Measurements from ENCODE around the gene RHOB. TPM values are rescaled to one million over a fixed set of nuclear protein-coding genes. Genes with fewer than 3 reads are reported as not detected.

Gene RHOB
- total and polyA plus RNA-seq, 2 of the 13 experiments (the other 11 are each of a cell fraction or from before 2014, with no cell fraction given): 192 to 268 TPM

DNA sequence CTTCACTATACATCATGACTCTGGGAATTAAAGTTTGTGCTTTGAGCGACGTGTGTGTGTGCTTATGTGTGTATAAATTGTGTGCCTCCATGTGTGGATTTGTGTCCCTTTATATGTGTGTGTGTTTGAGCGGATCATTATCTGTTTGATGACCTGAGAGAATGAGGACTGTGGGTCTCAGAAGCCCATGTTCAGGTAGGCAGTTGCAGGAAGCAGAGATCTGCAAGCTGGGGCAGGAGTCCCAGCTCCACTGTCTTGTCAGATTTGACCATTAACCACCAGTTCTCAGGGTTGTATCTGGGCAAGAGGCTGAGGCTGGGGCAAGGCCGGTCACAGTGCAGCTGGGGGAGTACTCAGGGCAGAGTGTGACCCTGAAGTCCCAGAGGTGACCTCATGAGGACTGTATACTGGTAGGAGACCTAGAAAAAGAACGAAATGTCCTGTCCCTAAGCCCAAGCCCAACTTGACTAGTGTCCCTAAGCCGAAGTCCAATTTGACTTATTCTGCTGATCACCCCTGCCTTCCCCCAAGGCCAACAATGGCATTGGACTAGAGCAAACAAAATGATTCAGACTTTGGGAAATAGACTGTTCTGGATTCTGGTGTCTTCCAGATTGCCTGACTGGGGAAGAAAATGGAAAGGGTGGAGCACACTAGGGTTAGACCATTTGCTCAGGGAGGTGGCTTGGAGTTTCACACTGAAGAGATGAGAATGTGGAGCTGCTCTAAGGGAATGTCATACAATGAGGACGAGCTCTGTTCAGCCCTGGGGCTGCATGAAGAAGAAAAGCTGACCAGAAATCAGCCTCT lies 28.1 kb downstream of the RHOB start (continued):
- TF ChIP-seq, protein P1, sequence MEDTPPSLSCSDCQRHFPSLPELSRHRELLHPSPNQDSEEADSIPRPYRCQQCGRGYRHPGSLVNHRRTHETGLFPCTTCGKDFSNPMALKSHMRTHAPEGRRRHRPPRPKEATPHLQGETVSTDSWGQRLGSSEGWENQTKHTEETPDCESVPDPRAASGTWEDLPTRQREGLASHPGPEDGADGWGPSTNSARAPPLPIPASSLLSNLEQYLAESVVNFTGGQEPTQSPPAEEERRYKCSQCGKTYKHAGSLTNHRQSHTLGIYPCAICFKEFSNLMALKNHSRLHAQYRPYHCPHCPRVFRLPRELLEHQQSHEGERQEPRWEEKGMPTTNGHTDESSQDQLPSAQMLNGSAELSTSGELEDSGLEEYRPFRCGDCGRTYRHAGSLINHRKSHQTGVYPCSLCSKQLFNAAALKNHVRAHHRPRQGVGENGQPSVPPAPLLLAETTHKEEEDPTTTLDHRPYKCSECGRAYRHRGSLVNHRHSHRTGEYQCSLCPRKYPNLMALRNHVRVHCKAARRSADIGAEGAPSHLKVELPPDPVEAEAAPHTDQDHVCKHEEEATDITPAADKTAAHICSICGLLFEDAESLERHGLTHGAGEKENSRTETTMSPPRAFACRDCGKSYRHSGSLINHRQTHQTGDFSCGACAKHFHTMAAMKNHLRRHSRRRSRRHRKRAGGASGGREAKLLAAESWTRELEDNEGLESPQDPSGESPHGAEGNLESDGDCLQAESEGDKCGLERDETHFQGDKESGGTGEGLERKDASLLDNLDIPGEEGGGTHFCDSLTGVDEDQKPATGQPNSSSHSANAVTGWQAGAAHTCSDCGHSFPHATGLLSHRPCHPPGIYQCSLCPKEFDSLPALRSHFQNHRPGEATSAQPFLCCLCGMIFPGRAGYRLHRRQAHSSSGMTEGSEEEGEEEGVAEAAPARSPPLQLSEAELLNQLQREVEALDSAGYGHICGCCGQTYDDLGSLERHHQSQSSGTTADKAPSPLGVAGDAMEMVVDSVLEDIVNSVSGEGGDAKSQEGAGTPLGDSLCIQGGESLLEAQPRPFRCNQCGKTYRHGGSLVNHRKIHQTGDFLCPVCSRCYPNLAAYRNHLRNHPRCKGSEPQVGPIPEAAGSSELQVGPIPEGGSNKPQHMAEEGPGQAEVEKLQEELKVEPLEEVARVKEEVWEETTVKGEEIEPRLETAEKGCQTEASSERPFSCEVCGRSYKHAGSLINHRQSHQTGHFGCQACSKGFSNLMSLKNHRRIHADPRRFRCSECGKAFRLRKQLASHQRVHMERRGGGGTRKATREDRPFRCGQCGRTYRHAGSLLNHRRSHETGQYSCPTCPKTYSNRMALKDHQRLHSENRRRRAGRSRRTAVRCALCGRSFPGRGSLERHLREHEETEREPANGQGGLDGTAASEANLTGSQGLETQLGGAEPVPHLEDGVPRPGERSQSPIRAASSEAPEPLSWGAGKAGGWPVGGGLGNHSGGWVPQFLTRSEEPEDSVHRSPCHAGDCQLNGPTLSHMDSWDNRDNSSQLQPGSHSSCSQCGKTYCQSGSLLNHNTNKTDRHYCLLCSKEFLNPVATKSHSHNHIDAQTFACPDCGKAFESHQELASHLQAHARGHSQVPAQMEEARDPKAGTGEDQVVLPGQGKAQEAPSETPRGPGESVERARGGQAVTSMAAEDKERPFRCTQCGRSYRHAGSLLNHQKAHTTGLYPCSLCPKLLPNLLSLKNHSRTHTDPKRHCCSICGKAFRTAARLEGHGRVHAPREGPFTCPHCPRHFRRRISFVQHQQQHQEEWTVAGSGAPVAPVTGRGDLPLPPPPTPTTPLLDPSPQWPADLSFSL (CRISPR knock-in tag; IDR thresholded peaks at IDR 0.05): peak; percentile 51; the same call in 1 of the 2 replicates
- TF ChIP-seq ZNF816 (CRISPR knock-in tag; IDR thresholded peaks at IDR 0.05; ENCODE audit: borderline replicate concordance): no peak
- TF ChIP-seq LCORL (IDR thresholded peaks at IDR 0.05): no peak
- peak; percentile 75 for TF ChIP-seq LCORL (CRISPR knock-in tag; IDR thresholded peaks at IDR 0.05)
- TF ChIP-seq SCMH1 (CRISPR knock-in tag; IDR thresholded peaks at IDR 0.05; ENCODE audit: borderline replicate concordance): no peak
- peak; percentile 61 for TF ChIP-seq GATAD2A (CRISPR knock-in tag; IDR thresholded peaks at IDR 0.05)
- TF ChIP-seq, protein P2, sequence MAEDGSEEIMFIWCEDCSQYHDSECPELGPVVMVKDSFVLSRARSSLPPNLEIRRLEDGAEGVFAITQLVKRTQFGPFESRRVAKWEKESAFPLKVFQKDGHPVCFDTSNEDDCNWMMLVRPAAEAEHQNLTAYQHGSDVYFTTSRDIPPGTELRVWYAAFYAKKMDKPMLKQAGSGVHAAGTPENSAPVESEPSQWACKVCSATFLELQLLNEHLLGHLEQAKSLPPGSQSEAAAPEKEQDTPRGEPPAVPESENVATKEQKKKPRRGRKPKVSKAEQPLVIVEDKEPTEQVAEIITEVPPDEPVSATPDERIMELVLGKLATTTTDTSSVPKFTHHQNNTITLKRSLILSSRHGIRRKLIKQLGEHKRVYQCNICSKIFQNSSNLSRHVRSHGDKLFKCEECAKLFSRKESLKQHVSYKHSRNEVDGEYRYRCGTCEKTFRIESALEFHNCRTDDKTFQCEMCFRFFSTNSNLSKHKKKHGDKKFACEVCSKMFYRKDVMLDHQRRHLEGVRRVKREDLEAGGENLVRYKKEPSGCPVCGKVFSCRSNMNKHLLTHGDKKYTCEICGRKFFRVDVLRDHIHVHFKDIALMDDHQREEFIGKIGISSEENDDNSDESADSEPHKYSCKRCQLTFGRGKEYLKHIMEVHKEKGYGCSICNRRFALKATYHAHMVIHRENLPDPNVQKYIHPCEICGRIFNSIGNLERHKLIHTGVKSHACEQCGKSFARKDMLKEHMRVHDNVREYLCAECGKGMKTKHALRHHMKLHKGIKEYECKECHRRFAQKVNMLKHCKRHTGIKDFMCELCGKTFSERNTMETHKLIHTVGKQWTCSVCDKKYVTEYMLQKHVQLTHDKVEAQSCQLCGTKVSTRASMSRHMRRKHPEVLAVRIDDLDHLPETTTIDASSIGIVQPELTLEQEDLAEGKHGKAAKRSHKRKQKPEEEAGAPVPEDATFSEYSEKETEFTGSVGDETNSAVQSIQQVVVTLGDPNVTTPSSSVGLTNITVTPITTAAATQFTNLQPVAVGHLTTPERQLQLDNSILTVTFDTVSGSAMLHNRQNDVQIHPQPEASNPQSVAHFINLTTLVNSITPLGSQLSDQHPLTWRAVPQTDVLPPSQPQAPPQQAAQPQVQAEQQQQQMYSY (CRISPR knock-in tag; IDR thresholded peaks at IDR 0.05): no peak
- TF ChIP-seq SRSF1 (optimal IDR thresholded peaks at IDR 0.05; ENCODE audit: low read depth, low read length): no peak
- peak; percentile 37 for TF ChIP-seq ASH2L (IDR thresholded peaks at IDR 0.05; ENCODE audit: insufficient read length, low read depth, low read length)
- TF ChIP-seq FOSL2 (CRISPR knock-in tag; IDR thresholded peaks at IDR 0.05): peak; percentile 86
- TF ChIP-seq ZFY (CRISPR knock-in tag; IDR thresholded peaks at IDR 0.05): no peak
- TF ChIP-seq EHMT2 (IDR thresholded peaks at IDR 0.05; ENCODE audit: borderline replicate concordance, low read depth, low read length): peak; percentile 60; the same call in 1 of the 2 replicates
- peak; percentile 55; the same call in 1 of the 2 replicates for TF ChIP-seq ESRRA (CRISPR knock-in tag; IDR thresholded peaks at IDR 0.05; ENCODE audit: low read depth)
- TF ChIP-seq POLR2AphosphoS2 (IDR thresholded peaks at IDR 0.05; ENCODE audit: low read depth, low read length): no peak
- TF ChIP-seq HNF4G (IDR thresholded peaks at IDR 0.05; ENCODE audit: borderline replicate concordance, low read depth, low read length): peak; percentile 52; the same call in 1 of the 2 replicates
- TF ChIP-seq HNF4G (CRISPR knock-in tag; IDR thresholded peaks at IDR 0.05; ENCODE audit: borderline replicate concordance, low read depth): no peak
- TF ChIP-seq RARA (CRISPR knock-in tag; IDR thresholded peaks at IDR 0.05): peak; percentile 41; the same call in 1 of the 2 replicates
- no peak for TF ChIP-seq ZZZ3 (CRISPR knock-in tag; IDR thresholded peaks at IDR 0.05; ENCODE audit: borderline replicate concordance)
